ENCODE measurements around the gene TP53AIP1.
"Not testable (repeated sequence)": the region's sequence is repeated elsewhere in the genome, so short reads cannot be mapped to it uniquely, and the experiment has no call there.

Gene TP53AIP1

DNA sequence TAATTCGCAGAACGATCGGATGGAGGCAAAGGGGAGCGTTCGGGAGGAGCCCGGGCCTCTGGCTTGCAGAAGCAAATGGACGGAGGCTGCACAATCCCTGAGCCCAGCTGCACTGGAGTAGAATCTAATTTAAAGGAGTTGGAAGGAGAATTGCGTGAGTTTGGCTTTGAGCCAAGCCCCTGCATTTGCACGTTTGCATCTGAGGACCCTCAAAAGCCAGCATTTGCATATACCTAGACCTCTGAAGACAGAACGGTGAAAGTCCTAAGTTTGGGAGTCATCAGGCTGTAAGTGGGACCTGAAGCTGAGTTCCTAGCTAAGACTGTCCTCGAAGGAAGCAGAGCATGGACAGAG is 15.6 kb downstream of the TP53AIP1 start:
- no peaks in the 10 kb centered on the region for H3K4me1 ChIP-seq (ENCODE audit: control insufficient read depth, insufficient read depth, low read length, poor library complexity, severe bottlenecking)
- no peaks in the 10 kb centered on the region for H3K27me3 ChIP-seq (replicated peaks; ENCODE audit: control insufficient read depth, insufficient read depth, low read length, poor library complexity, severe bottlenecking)
- H3K27ac ChIP-seq (ENCODE audit: insufficient read depth, low read length, poor library complexity, severe bottlenecking), result no peak overlapping the region
- H3K9me3 ChIP-seq (ENCODE audit: control insufficient read depth, low read length), result no peaks in the 10 kb centered on the region
- H3K4me3 ChIP-seq (ENCODE audit: insufficient read depth, low read depth, low read length, poor library complexity, severe bottlenecking), result no peak overlapping the region
- no peaks in the 10 kb centered on the region for H3K36me3 ChIP-seq (ENCODE audit: control insufficient read depth, insufficient read depth, low read length)
- no peak for DNase-seq

DNA sequence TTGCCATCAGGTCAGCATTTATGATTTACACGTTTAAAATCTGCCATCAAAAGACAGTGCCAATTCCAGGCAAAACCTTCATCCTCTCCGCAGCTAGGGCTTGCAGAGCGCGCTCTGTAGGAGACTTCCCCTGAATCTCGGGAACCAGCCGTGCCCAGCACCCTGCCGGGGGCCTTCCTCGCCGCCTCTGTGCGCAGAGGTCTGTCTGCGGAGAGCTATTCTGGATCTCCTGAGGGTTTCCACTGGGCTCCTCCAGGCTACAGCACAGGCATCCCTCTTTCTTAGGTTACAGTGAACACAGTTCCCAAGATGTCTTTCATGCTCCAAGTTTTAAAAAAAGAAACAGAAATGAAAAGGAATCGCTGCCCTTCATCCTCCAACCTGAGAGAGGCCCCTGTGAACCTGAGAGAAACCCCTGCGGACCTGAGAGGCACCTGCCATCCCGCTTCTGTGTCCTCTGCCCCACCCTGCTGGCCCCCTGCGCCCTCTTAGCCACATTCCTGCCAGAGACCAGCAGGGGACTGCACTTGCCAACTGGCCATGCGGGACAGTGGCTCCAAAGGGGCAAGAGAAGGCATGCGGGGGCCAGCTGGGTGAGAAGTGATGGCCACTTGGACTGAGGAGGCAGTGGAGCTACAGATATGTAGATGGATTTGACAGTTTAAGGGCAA is 16.1 kb downstream of the TP53AIP1 start:
- no peak overlapping the region for H3K27ac ChIP-seq (ENCODE audit: insufficient read depth, low read length, poor library complexity, severe bottlenecking)
- DNase-seq, result no peak
- no peaks in the 10 kb centered on the region for H3K4me1 ChIP-seq (ENCODE audit: control insufficient read depth, insufficient read depth, low read length, poor library complexity, severe bottlenecking)
- H3K4me3 ChIP-seq (ENCODE audit: insufficient read depth, low read depth, low read length, poor library complexity, severe bottlenecking), result no peak overlapping the region
- no peaks in the 10 kb centered on the region for H3K27me3 ChIP-seq (replicated peaks; ENCODE audit: control insufficient read depth, insufficient read depth, low read length, poor library complexity, severe bottlenecking)
- H3K36me3 ChIP-seq (ENCODE audit: control insufficient read depth, insufficient read depth, low read length), result no peaks in the 10 kb centered on the region
- no peaks in the 10 kb centered on the region for H3K9me3 ChIP-seq (ENCODE audit: control insufficient read depth, low read length)

DNA sequence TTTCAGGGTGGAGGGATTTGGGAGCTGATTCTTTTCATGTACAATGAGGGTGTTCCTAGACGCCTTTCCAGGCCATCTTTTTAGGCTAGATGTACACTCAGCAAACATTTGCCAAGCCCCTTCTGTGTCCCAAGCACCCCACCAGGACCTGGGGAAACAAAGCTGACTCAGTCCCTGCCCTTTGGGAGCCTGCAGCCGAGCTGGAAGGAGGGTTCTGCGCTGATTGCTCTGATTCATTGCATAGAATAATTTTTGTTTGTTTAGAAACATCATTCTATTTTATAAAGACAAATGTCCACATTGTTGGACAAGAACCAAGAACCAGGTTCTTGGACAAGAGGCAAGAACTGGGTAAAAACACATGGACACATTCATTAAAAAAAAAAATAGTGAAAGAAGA is 16.7 kb downstream of the TP53AIP1 start:
- Histone ChIP-seq H3K27me3 (replicated peaks; ENCODE audit: control insufficient read depth, insufficient read depth, low read length, poor library complexity, severe bottlenecking) (no peaks in the 10 kb centered on the region), H3K9me3 (ENCODE audit: control insufficient read depth, low read length) (no peaks in the 10 kb centered on the region), H3K27ac (ENCODE audit: insufficient read depth, low read length, poor library complexity, severe bottlenecking) (no peak overlapping the region), H3K4me3 (ENCODE audit: insufficient read depth, low read depth, low read length, poor library complexity, severe bottlenecking) (no peak overlapping the region), H3K36me3 (ENCODE audit: control insufficient read depth, insufficient read depth, low read length) (no peaks in the 10 kb centered on the region), H3K4me1 (ENCODE audit: control insufficient read depth, insufficient read depth, low read length, poor library complexity, severe bottlenecking) (no peaks in the 10 kb centered on the region)
- DNase-seq, result no peak

DNA sequence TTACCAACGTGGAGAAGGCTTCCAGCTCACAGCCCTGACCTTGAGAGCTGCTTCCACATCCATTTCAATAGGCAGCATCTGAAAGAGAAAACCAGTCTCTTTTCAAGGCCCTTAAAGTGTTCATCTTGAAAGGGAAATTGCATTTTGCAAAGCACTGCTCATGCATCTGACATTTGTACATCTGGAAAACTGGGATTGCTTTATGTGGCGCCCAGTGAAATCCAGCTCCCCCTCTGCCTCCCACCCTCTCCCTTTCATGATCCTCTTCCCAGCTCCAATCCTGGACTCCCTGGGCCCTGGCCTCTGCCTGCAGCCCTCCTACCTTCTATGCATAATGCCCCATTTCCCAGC is 17.4 kb downstream of the TP53AIP1 start:
- no peak overlapping the region for H3K4me3 ChIP-seq (ENCODE audit: insufficient read depth, low read depth, low read length, poor library complexity, severe bottlenecking)
- H3K9me3 ChIP-seq (ENCODE audit: control insufficient read depth, low read length), result no peaks in the 10 kb centered on the region

DNA sequence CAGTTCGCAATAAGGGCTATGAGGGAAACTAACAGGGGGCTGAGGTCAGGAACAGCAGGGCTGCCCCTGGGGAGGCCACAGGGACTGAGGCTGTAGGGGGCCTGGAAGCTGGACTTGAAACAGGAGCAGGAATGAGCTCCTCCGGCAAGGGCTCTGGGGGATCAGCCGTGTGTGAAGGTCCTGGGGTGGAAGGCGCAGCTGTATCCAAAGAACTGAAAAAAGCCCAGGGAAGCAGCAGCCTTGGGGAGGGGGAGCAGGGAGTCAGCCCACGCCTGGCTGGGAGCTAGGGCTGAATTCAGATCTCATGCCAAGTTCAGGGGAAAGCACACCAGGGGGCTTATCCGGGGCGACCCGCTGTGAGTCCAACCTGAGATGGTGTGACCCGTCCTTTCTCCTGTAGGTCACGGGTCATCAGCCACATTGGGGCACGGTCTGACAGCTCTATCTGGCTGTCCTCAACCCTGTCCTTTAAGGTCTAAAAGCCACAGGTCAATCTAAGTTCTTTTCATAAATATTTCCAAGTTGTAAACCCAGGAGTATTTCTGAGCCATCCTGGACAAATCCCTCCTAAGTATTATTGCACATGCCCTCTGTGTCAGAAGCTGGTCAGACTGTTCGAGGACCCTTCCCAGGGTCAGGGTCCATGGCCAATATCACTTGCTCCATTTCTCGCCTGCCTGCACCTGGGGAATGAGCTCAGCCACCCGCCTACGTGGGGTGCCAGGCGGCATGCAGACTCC is 18.0 kb downstream of the TP53AIP1 start:
- DNase-seq, result no peak
- Histone ChIP-seq H3K9me3 (ENCODE audit: control insufficient read depth, low read length) (no peaks in the 10 kb centered on the region), H3K4me1 (ENCODE audit: control insufficient read depth, insufficient read depth, low read length, poor library complexity, severe bottlenecking) (no peaks in the 10 kb centered on the region), H3K27ac (ENCODE audit: insufficient read depth, low read length, poor library complexity, severe bottlenecking) (no peak overlapping the region), H3K36me3 (ENCODE audit: control insufficient read depth, insufficient read depth, low read length) (no peaks in the 10 kb centered on the region), H3K4me3 (ENCODE audit: insufficient read depth, low read depth, low read length, poor library complexity, severe bottlenecking) (no peak overlapping the region), H3K27me3 (replicated peaks; ENCODE audit: control insufficient read depth, insufficient read depth, low read length, poor library complexity, severe bottlenecking) (no peaks in the 10 kb centered on the region)

More for the DNA sequence above, 17.4 kb downstream of the TP53AIP1 start:
- no peak overlapping the region for H3K27ac ChIP-seq (ENCODE audit: insufficient read depth, low read length, poor library complexity, severe bottlenecking)
- H3K4me1 ChIP-seq (ENCODE audit: control insufficient read depth, insufficient read depth, low read length, poor library complexity, severe bottlenecking), result no peaks in the 10 kb centered on the region
- no peaks in the 10 kb centered on the region for H3K36me3 ChIP-seq (ENCODE audit: control insufficient read depth, insufficient read depth, low read length)
- H3K27me3 ChIP-seq (replicated peaks; ENCODE audit: control insufficient read depth, insufficient read depth, low read length, poor library complexity, severe bottlenecking), result no peaks in the 10 kb centered on the region
- DNase-seq, result no peak

DNA sequence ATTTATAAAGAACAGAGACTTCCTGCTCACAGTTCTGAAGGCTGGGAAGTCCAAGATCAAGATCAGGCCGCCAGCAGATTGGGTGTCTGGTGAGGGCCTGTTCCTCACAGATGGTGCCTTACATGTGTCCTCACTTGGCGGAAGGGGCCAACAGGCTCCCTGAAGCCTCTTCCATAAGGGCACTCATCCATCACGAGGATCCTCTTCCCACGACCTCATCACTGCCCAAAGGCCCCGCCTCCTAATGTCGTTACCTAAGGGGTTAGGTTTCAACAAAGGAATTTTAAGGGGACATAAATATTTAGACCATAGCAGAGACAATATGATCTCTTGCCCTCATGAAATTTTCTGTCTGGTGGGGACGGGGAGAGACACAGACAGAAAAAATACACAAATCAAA is 18.6 kb downstream of the TP53AIP1 start:
- Histone ChIP-seq H3K4me1 (ENCODE audit: control insufficient read depth, insufficient read depth, low read length, poor library complexity, severe bottlenecking) (no peaks in the 10 kb centered on the region), H3K27me3 (replicated peaks; ENCODE audit: control insufficient read depth, insufficient read depth, low read length, poor library complexity, severe bottlenecking) (no peaks in the 10 kb centered on the region), H3K4me3 (ENCODE audit: insufficient read depth, low read depth, low read length, poor library complexity, severe bottlenecking) (no peak overlapping the region), H3K27ac (ENCODE audit: insufficient read depth, low read length, poor library complexity, severe bottlenecking) (no peak overlapping the region), H3K9me3 (ENCODE audit: control insufficient read depth, low read length) (no peaks in the 10 kb centered on the region), H3K36me3 (ENCODE audit: control insufficient read depth, insufficient read depth, low read length) (no peaks in the 10 kb centered on the region)
- no peak for DNase-seq

DNA sequence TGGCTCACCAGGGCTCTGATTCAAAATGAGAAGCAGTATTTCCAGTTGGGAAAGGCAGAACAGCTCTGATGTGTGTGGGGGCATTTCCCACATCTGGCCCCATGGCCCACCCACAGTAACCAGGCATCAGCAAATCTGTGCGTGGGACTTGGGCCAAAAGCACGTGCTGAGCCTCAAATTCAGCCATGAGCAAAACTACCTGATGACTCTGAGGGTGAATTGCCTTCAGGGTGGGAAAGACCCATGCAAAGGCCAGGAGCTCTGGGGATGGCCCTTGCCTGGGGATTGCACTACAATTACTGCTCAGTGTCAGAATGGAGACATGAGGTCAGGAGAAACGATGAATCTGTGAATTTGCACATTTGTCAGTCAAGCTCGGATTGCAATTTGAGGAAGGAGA is 20.9 kb downstream of the TP53AIP1 start:
- Histone ChIP-seq H3K27me3 (replicated peaks; ENCODE audit: control insufficient read depth, insufficient read depth, low read length, poor library complexity, severe bottlenecking) (no peaks in the 10 kb centered on the region), H3K4me1 (ENCODE audit: control insufficient read depth, insufficient read depth, low read length, poor library complexity, severe bottlenecking) (no peaks in the 10 kb centered on the region), H3K36me3 (ENCODE audit: control insufficient read depth, insufficient read depth, low read length) (no peaks in the 10 kb centered on the region), H3K9me3 (ENCODE audit: control insufficient read depth, low read length) (no peaks in the 10 kb centered on the region), H3K4me3 (ENCODE audit: insufficient read depth, low read depth, low read length, poor library complexity, severe bottlenecking) (no peak overlapping the region), H3K27ac (ENCODE audit: insufficient read depth, low read length, poor library complexity, severe bottlenecking) (no peak overlapping the region)
- DNase-seq, result no peak

DNA sequence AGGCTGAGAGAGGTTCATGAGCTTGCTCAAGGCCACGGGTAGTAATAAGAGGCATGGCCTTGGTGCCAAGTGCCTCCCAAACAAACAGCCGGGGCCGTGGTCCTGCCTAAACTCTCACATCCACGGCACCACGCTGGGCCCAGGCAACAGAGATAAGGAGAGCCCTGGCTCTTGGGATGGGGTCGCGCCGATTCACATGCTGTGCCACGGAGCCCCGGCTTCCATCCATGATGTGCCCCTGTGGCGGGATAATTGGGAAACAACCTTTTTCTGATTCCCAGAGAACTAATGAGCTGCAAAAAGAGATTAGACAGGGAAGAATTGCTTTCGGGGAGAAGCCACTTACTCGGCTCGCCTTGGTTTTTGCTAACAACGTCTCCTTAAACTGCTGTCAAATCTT is 22.0 kb downstream of the TP53AIP1 start:
- no peaks in the 10 kb centered on the region for H3K27me3 ChIP-seq (replicated peaks; ENCODE audit: control insufficient read depth, insufficient read depth, low read length, poor library complexity, severe bottlenecking)

DNA sequence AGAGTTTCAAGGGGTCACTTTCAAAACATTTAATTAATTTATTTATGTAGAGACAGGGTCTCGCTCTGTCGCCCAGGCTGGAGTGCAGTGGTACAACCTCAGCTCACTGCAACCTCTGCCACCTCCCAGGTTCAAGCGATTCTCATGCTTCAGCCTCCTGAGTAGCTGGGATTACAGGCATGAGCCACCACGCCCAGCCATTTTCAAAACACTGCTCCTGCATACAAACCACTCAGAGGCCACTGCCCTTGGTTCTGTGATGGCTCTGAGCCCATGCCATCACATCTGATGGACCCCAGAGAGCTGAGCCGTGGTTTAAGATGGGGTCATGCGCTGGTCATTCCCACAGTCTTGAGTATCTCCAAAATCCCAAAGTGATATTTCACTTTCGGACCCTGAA is 23.0 kb downstream of the TP53AIP1 start:
- not testable (repeated sequence) for H3K4me1 ChIP-seq (ENCODE audit: control insufficient read depth, insufficient read depth, low read length, poor library complexity, severe bottlenecking); H3K4me3 ChIP-seq (ENCODE audit: insufficient read depth, low read depth, low read length, poor library complexity, severe bottlenecking); H3K27me3 ChIP-seq (replicated peaks; ENCODE audit: control insufficient read depth, insufficient read depth, low read length, poor library complexity, severe bottlenecking); H3K27ac ChIP-seq (ENCODE audit: insufficient read depth, low read length, poor library complexity, severe bottlenecking); H3K36me3 ChIP-seq (ENCODE audit: control insufficient read depth, insufficient read depth, low read length); H3K9me3 ChIP-seq (ENCODE audit: control insufficient read depth, low read length); DNase-seq

More for the DNA sequence above, 22.0 kb downstream of the TP53AIP1 start:
- no peaks in the 10 kb centered on the region for H3K4me1 ChIP-seq (ENCODE audit: control insufficient read depth, insufficient read depth, low read length, poor library complexity, severe bottlenecking)
- no peaks in the 10 kb centered on the region for H3K36me3 ChIP-seq (ENCODE audit: control insufficient read depth, insufficient read depth, low read length)
- no peak overlapping the region for H3K27ac ChIP-seq (ENCODE audit: insufficient read depth, low read length, poor library complexity, severe bottlenecking)
- H3K9me3 ChIP-seq (ENCODE audit: control insufficient read depth, low read length), result no peaks in the 10 kb centered on the region
- DNase-seq, result no peak
- no peak overlapping the region for H3K4me3 ChIP-seq (ENCODE audit: insufficient read depth, low read depth, low read length, poor library complexity, severe bottlenecking)

DNA sequence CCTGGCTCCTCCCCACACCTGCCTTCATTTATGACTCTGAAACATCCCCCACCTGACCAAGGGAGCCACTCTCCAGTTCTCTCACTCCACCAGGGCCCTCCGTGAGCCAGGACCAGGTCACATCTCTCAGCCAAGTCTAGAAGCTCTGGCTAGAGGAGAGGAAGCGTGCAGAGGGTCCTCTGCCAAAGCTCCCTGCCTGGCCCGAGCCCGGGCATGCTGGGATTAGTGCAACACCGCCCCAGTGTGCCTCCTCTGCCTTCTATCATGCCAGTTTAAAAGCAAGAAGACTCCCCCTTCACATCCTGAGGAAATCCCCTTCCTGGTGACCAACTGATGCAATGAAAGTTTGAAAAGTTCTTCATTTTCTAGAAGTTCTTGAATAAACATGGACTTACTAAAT is 23.5 kb downstream of the TP53AIP1 start:
- no peaks in the 10 kb centered on the region for H3K36me3 ChIP-seq (ENCODE audit: control insufficient read depth, insufficient read depth, low read length)
- H3K27me3 ChIP-seq (replicated peaks; ENCODE audit: control insufficient read depth, insufficient read depth, low read length, poor library complexity, severe bottlenecking), result no peaks in the 10 kb centered on the region
- H3K27ac ChIP-seq (ENCODE audit: insufficient read depth, low read length, poor library complexity, severe bottlenecking), result no peak overlapping the region
- H3K4me3 ChIP-seq (ENCODE audit: insufficient read depth, low read depth, low read length, poor library complexity, severe bottlenecking), result no peak overlapping the region
- H3K9me3 ChIP-seq (ENCODE audit: control insufficient read depth, low read length), result no peaks in the 10 kb centered on the region
- H3K4me1 ChIP-seq (ENCODE audit: control insufficient read depth, insufficient read depth, low read length, poor library complexity, severe bottlenecking), result no peaks in the 10 kb centered on the region
- no peak for DNase-seq
